ENCODE data around the gene TRPM2.

TRPM2 gene
- long read RNA-seq, donor 1: 0 reads
- long read RNA-seq, donor 2: 0 reads
- long read RNA-seq, donor 3: 0 reads
- long read RNA-seq, donor 4: 0 reads
- long read RNA-seq, donor 5: 0 reads
- long read RNA-seq, donor 6: 0 reads
- long read RNA-seq, donor 7: 0 reads
- long read RNA-seq, donor 8: 0 reads

DNA sequence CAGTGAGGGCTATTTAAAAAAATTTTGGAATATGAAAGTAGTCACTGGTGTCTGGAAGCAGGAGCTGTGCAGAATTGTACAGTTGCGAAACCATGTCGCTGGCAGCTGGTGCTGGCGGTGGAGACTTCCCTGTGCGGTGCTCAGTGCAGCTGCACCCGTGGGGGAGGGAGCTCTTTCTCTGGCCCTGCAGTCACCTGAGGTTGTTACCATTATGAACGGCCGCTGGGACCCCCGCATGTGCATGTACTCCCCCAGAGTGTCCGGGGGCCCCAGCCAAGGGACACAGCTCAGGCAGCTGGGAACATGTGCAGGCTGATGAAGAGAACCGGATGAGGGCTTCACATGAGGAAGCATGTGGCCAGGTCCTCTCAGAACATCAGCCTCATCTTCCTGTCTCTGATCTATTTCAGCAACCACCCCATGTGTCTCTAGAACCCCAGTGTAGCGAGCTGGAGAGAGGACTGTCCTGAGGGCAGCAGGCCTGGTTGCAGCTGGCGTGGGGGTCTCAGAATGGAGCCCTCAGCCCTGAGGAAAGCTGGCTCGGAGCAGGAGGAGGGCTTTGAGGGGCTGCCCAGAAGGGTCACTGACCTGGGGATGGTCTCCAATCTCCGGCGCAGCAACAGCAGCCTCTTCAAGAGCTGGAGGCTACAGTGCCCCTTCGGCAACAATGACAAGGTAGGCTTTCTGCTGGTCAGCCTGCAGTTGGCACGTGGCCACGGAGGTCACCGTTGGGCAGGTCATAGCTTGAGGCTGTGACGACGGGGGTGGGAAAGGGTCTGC lies at the start of gene TRPM2:
TSS of gene TRPM2 (plus strand) at position 431 of the 780 bp plus-strand sequence. CDS start at position 511, 80 bp downstream.
- no peak for DNase-seq

DNA sequence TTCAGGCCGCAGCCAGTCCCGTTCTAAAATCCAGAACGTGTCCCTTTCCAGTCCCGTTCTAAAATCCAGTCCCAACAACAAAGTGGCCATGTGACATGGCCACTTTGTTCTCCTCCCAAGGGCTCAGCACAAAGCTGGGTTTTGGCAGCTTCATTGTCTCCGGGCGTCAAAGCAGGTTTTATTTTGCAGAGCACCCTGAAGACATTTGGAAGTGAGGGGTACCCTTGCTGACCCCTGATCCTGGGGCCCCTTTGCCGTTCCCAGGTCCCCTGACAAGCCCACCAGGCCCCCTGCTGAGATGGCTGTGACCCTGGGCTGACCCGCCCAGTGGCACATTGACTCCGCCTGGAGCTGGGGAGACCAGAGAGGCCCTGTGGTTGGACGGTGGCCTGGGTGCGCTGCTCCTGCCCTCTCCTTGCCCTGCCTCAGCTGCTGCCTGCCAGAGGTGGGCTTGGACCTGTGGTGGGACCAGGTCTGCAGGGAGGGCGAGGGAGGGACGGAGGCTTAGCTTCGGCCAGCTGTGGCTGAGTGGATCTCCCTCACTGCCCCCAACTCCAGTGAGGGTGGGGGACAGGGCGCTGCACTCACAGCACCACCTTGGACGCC lies 49.3 kb upstream of the TRPM2 start:
- peak; percentile 46 for DNase-seq

DNA sequence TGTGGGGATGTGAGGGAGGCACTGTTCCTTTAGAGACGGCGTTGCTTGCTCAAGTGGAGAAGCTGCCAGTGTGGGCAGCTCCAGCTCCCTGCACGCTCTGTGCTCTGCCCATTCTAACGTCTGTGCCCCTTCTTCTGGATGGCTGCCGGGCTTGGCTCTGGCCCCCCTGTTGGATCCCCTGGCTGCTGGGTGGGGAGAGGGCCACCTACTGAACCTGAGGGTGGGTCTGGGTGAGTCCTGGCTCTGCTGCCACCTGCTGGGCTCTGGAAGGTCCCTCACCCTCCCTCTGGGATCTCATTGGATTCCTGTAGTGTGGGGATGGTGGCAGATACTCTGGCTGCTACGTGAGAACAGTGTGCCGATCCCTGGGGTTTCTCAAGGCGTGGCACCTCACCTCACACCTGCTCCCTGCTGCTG lies 48.5 kb upstream of the TRPM2 start:
- peak; percentile 64 for DNase-seq

DNA sequence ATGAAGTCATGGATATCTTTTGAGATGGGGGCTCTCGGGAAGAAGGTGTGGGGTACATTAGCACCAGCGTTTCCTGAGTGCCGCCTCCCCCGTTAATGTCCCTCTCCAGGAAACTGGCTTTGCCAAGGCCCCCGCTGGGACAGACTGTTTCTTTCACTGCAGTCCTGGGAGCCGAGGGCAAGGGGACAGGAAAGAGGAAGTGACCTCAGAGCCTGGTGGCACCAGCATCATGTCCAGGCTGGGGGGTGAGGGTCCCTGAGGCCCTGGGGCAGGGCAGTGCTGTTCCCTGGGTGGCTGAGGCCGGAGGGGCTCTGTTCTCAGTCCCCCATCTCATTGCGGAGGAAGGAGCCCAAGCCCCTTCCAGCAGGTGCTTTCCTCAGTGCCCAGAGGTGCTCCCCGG lies 47.7 kb upstream of the TRPM2 start:
- DNase-seq: no peak

DNA sequence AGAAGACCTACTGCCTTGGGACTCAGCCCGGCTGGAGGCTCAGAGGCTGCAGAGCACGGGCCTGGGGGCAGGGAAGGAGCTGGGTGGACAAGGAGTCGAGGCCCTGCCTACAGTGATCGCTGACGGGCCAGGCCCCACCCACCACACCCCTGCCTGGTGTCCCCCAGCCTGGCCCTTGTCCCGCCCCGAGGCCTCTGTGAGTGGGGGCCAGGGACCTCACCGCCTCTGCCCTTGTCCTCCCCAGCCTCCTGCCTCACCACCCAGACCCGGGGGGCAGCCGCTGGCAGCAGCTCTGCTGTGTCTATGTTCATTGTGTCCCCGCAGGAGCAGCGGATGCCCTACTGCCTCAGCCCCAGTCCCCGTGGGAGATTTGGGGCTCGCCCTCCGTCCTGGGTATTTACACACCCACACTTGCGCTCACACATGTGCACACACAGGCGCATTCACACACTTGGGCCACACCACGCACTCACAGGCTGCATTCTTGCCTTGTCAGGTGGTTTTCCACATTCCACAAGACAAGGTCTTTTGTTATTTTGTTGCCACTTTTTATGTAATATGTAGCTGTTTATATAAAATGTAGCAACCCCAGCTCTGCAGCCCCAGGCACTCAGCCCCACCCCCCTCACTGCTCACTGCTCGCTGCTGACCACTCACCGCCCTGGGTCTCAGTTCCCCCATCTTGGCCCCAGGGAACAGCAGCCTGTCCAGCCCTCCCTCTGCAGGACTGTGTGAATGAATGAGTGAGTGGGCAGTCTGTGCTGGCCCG lies 46.3 kb upstream of the TRPM2 start:
- no peak for DNase-seq

DNA sequence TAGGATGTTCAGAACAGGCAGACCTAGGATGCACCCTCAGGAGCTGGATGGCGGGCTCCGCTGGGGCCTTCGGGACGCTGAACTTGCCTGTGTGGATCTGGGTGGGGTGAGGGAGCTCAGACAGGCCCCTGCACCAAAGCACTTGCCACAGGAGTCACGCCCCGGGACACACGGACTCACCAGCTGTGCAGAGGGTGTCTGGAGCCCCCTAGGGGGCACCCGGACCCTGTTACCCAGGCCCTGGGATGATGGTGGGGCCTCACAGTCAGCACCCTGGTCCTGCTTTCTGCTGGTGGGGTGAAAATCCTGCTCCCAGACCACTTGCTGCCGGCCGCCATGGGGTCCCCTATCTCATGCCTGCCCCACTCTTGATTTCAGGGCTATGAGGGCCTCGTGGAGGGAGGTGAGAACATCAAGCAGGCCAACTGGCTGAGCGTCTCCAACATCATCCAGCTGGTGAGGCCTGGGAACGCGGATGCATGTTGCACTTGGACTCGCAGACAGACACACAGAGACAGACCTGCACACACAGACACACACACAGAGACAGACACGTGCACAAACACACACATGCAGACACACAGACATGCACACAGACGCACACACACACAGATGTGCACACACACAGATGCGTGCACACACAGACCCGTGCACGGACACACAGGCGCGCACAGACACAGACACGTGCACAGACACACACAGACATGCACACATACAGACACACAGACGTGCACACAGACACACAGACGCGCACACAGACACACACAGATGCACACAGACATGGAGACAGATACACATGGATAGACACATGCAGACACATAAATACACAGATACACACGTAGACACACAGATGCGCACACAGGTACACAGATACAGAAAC lies 42.6 kb upstream of the TRPM2 start:
- DNase-seq: no peak

DNA sequence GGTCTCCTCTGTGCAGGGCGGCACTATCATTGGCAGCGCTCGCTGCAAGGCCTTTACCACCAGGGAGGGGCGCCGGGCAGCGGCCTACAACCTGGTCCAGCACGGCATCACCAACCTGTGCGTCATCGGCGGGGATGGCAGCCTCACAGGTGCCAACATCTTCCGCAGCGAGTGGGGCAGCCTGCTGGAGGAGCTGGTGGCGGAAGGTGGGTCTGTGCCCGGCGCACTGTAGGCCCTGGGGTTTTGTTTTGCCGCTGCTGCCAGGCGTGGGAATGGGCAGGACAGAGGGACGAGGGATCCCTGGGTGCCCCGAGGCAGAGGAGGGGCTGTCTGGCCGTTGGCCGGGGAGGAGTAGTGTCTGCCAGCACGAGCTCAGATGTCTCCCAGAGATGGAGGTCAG lies 41.3 kb upstream of the TRPM2 start:
- no peak for DNase-seq

DNA sequence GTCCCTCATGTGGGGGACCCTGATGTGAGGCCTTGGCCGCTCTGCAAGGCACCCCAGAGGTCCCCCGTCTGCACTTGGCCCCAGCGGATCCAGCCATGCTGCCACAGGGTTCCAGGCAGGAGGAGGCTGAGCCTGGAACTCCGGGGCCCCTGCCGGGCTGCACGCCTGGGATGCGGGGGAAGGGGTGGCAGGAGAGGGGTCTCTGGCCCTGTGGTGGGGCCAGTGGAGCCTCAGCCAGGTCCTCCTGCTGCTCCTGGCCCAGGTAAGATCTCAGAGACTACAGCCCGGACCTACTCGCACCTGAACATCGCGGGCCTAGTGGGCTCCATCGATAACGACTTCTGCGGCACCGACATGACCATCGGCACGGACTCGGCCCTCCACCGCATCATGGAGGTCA lies 40.7 kb upstream of the TRPM2 start:
- no peak for DNase-seq

DNA sequence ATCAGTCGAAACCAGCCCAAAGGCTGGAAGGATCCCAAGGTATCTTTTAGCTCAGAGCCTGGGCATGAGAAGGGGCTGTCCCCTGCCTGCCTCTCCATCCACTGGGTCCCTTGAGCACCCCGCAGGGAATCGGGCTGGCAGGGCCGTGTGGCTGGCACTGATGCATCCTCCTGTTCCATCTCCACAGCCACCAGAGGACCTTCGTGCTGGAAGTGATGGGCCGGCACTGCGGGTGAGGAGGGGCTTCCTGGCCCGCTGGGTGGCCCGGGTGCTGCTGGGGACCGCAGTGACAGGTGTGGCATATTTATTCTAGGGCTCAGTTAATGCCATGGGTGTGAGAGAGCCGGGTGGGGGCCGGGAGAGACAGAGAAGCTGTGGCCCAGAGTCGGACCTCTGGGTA lies 40.0 kb upstream of the TRPM2 start:
- no peak for DNase-seq

DNA sequence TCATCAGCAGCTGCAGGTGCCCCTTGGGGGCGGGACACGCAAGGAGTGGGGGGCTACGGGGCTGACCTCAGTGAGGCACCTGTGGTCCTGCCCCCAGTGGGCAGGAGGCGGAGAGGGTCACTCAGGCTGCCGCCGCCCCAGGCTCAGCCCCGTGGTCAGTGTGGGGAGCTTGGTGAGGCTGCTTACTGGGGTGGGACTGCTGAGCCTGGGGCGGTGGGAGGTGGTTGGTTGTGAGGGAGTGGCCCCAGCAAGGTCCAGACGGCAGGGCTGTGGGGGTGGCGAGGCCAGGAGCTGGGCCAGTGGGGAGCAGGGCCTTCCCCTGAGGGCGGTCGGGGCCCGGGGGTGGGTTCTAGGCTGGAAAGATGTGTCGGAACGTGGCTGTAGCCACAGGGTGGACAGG lies 39.3 kb upstream of the TRPM2 start:
- DNase-seq: no peak

DNA sequence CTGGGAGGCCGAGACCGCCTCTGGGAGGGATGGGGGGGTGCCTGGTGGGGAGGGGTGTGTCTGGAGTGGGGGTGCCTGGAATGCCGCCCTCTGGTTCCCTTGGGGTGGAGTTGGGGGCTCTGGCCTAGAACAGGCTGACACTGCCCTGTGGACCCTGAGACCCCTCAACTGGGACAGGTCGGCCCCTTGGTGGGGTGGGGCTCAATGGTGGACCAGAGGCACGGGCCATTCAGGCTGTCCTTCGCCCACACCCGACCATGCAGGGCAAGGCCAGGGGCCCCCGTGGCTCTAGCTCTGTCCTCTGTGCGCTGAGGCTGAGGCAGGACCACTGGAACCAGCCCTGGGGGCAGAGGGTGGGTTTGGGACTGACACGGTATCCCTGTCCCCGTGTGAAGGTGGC lies 38.9 kb upstream of the TRPM2 start:
- DNase-seq: no peak

DNA sequence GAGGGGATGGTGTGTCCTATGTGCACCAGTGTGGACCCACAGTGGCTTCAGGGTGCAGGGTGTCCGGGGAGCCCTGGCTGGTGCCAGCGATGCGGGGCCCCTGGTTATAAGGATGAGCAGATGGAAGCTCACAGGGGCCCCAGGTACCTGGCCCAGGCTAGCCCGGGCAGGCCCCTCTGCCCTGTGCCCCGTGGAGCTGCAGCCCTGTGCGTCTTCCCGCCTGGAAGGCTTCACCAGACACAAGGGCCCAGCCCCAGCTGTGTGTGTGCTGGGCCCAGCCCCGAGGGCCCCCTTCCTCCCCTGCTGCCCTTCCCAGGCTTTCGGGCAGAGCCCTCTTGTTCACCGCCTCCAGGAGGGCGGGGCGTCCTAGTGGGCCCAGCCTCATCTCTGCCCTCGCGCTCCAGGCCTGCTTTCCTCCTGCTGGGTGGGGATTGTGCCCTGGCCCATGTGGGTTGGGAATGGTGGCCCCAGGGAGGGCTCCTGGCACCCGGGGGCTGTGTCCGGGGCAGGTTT lies 37.7 kb upstream of the TRPM2 start:
- no peak for DNase-seq

DNA sequence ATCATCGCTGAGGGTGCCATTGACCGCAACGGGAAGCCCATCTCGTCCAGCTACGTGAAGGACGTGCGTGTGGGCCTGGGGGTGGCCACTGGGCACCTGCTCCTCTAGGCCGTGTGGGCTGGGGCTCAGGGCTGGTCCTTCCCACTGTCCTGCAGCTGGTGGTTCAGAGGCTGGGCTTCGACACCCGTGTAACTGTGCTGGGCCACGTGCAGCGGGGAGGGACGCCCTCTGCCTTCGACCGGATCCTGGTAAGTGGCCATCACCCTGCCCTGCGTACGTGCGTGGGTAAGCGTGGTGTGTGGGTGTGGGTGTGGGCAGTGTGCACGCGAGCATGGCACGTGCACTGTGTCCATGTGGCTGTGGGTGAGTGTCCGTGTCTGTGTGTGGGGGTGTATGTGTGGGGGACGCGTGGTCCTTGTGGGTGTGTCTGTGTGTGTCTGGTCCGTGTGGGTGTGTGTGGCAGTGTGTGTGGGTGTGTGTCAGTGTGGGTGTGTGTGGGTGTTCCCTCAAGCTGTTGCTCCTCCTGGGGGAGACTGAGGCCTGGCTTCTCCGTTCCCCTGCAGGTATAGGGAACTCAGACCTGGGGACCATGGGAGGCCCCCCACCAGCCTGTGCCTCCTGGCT lies 37.0 kb upstream of the TRPM2 start:
- no peak for DNase-seq

DNA sequence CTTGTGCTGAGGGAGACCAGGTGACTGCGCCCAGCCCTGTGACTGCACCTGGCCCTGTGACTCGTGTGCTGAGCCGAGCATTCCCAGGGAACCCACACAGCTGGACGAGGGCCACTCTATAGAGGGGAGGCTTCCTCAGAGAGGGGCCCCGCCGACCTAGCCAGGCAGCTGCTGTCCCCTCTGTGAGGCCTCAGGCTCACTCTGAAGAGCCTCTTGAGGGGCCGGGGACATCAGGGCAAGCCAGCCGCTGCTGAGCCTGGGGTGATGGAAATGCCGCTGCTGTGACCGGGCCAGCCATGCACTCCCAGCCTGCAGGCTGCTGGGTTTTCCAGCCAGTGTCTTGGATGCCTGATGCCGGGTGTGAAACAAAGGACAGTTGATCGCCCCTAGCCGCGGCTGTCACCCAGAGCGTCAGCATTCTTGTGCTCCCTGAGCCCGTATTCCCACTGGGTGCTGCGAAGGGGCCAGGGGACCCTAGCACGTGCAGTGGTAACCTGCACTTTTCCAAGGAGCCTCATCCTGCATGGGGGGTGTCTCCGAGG lies 36.1 kb upstream of the TRPM2 start:
- DNase-seq: no peak

DNA sequence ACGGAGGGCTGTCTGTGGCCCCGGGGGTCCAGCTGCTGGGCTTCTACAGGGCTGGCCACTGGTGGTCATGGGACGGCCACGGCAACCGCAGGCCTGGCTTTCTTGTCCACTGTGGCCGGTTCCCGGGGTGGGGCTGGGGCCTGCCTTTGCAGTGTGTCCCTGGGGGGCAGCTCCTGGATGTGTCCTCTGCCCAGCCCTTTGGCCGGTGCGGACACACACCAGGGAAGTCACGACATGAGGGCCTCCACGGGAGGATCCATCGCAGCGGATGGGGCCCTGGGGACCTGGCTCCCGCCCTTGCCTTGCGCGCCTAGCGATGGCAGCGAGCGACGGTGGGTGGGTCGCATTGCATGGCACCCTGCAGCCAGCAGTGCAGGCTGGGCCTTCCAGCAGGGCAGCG lies 35.5 kb upstream of the TRPM2 start:
- no peak for DNase-seq

DNA sequence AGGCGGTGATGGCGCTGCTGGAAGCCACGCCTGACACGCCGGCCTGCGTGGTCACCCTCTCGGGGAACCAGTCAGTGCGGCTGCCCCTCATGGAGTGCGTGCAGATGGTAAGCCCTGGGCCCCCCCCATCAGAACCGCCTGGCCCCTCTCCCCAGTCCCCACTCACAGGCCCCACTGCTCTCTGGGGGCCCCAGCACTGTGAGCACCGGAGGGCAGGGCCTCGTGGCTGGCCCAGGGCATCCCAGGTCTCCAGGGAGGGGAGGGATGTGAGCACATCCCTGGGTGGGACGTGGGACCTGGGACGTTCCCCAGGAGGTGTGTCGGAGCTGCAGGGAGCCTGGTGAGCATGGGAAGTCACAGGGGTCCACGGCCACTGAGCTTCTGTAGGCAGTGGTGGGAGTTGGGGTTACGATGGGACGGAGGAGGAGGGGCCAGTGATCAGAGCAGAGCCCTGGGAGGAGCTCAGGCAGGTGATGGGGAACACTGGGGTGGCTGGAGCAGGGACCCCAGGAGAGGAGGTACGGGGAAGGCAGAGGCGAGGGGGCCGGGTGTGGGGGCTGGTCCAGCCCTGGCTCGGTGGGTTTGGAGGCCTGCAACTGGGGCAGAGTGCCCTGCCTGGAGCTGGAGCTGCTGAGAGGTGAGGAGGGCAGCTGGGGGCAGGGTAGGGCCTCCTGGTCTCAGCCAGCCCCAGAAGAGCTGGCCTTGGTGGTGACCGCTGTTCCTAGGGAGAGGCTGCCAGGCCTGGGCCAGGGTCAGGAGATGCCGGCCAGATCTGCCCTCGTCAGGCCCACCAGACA lies 34.7 kb upstream of the TRPM2 start:
- no peak for DNase-seq

DNA sequence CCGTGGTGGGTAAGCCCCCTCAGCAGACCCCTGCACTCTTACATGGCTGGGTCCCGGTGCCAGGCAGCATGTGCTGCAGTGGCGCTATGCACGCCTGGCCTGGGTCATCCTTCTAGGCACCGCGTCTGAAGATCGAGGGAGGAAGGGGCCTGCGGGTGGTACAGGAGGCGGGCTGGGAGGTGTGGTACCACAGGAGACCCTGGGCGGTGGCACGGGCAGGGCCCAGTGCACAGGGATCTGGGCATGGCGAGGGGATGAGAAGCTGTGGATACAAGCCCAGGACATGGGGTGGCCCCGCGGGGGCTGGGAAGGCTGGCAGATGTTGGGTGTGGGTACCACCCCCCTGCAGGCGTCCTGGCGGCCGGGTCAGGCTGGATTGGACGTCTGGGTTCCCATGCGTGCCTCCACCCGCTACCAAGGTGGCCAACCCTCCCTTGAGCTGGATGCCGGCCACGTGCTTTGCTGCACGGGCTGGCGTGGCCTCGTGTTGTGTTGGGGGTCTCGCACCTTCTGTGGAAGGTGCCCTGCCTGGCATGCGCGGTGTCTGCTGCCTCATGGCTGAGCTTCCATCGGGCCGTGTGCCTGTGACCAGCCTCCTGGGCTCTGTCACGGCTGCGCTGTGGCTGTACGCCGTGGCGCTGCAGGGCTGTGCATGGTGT lies 33.9 kb upstream of the TRPM2 start:
- no peak for DNase-seq

DNA sequence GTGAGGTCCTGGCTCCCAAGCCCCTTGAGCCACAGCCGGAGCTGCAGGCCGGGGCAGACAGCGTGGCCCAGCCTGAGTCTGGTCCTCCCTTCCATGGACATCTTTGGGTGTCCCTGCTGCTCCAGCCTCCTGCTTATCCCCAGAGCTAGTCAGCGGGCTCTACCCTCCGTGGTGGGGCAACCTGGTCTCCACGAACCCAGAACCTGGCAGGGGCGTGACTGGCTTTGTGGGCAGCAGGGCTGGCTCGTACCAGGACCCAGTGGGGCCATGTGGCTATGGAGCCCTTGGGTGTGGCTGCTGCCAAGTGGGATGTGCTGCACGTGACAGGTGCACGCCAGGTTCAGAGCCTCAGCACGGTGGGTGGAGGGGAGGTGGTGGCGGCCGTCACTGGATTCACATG lies 32.6 kb upstream of the TRPM2 start:
- no peak for DNase-seq

DNA sequence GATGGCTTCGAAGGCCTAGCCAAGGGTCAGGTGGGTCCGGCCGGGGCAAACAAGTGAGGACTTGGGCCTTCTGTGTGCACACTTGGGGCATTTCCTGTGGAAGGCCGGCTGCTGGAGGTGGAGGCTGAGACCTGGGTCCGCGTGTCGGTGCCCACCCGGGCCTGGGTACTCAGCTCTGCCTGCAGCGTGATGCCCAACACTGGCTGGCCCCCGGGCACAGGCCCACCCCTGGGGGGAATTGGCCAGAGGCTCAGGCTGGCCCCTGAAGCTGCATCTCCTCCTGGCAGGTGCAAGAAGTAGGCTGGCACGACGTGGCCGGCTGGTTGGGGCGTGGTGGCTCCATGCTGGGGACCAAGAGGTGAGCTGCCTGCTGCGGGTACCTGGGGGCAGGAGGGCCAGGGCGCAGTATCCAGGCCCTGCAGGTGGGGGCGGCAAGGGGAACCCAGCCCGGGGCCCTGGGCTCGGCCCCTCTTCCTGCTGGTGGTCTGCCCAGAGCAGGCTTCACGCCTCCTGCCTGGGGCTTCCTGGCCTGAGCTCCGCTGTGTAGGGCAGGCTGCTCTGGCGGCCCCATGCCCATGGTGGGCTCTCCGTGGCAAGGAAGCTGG lies 31.5 kb upstream of the TRPM2 start:
- DNase-seq: no peak
